HG03575 (cell line): ENCODE results near the gene GSG1L.

Source experiments
- ATAC-seq: cut with Tn5 transposase; IDR thresholded peaks from one replicate; pipeline ENCODE4 v1.9.1; 2021; ENCODE audit not compliant: unreplicated experiment, insufficient number of reproducible peaks, low FRiP score; ENCODE audit errors: extremely low read depth

The GSG1L gene

GRCh38 chr16:27819881-27820610 lies 243.5 kb downstream of the GSG1L start:
- ATAC-seq: no peak

GRCh38 chr16:27819356-27819755 lies 244.2 kb downstream of the GSG1L start:
- no peak for ATAC-seq

GRCh38 chr16:27818246-27818645 lies 245.3 kb downstream of the GSG1L start:
- no peak for ATAC-seq

GRCh38 chr16:27817038-27817437 lies 246.5 kb downstream of the GSG1L start:
- no peak for ATAC-seq

- no peak for ATAC-seq
These were observed 247.0 kb downstream of the GSG1L start for GRCh38 chr16:27816561-27816960.

- no peak for ATAC-seq
These were observed 249.9 kb downstream of the GSG1L start for GRCh38 chr16:27813591-27813990.

- ATAC-seq: no peak
These were observed 251.6 kb downstream of the GSG1L start for GRCh38 chr16:27811881-27812280.

- no peak for ATAC-seq
These were observed 256.5 kb downstream of the GSG1L start for GRCh38 chr16:27806986-27807385.

GRCh38 chr16:27806388-27806787 lies 257.1 kb downstream of the GSG1L start:
- no peak for ATAC-seq

- ATAC-seq: no peak
These were observed 257.6 kb downstream of the GSG1L start for GRCh38 chr16:27805828-27806351.

- no peak for ATAC-seq
These were observed 259.6 kb downstream of the GSG1L start for GRCh38 chr16:27803775-27804549.

GRCh38 chr16:27802664-27803439 lies 260.7 kb downstream of the GSG1L start:
- ATAC-seq: no peak

- no peak for ATAC-seq
These were observed 262.1 kb downstream of the GSG1L start for GRCh38 chr16:27801289-27801945.

GRCh38 chr16:27800817-27801216 lies 262.7 kb downstream of the GSG1L start:
- no peak for ATAC-seq

- ATAC-seq: no peak
These were observed 263.6 kb downstream of the GSG1L start for GRCh38 chr16:27799896-27800295.

- ATAC-seq: no peak
These were observed 265.3 kb downstream of the GSG1L start for GRCh38 chr16:27798241-27798640.

- no peak for ATAC-seq
These were observed 267.4 kb downstream of the GSG1L start for GRCh38 chr16:27795992-27796614.

GRCh38 chr16:27793249-27793622 lies 270.3 kb downstream of the GSG1L start:
- ATAC-seq: no peak
